Breast epithelium (tissue), 3 donors: ENCODE data around the gene PTPRG.

Experiments
- CTCF ChIP-seq, 3 donors: fragments of 450-650 bp; IDR thresholded peaks; one replicate each; pipeline ENCODE4 v1.5.1; 2016 to 2017; ENCODE audit warnings: antibody characterized with exemption in 3 of 3, mild to moderate bottlenecking in 3 of 3, moderate library complexity in 3 of 3
- POLR2AphosphoS5 ChIP-seq, 3 donors: sonication (generic); formaldehyde crosslinking; IDR thresholded peaks; one replicate each; pipeline ENCODE4 v1.6.1; 2017; ENCODE audit warnings: antibody characterized with exemption in 3 of 3

- no peak for TF ChIP-seq CTCF (IDR thresholded peaks at IDR 0.05)
- no peak for TF ChIP-seq POLR2AphosphoS5 (IDR thresholded peaks at IDR 0.05)
Measured at GRCh38 chr3:61805510-61806080, 244.2 kb downstream of the PTPRG start.
